ENCODE data around the gene ST7.
"Not testable (repeated sequence)": the region's sequence is repeated elsewhere in the genome, so short reads cannot be mapped to it uniquely, and the experiment has no call there.

Gene ST7

DNA sequence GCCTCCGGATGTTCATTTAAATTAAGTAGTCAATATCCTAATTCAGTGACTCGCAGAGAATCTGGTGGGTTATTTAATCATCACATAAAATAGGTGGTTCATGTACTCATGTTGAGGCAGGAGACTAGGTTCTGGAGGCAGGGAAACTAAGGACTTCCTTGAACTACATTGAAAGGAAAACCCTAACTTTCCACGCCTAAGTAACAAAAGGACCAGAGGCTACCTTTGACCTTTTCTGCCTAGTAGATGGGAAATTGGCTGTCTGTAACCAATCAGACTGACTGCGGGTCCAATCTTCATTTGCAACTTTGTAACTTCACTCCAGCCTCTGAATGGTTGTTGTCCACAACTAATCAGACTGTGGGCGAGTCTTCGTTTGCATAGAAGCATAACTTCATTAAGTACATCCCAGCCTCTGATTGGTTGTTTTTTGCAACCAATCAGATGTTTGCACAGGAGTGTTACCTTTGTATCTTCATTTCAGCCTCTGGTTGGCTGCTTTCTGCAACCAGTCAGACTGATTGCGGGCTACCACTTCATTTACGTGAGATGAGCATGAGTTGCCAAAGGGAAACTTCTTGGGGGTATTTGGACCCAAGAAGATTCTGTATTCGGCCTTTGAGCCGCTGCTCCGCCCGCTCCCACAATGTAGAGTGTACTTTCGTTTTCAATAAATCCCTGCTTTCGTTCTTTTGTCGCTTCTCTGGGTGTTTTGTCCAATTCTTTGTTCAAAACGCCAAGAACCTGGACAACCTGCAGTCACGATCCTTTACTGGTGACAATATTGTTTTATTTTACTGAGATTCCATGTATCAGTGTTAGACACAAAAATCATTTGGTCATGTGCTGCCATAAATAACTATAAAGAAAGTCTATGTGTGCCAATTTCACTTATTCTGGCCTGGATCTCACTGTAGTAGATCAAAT is 1.7 kb upstream of the ST7 start:
- DNase-seq (ENCODE audit: low read depth in 3 of 3) = no peak

DNA sequence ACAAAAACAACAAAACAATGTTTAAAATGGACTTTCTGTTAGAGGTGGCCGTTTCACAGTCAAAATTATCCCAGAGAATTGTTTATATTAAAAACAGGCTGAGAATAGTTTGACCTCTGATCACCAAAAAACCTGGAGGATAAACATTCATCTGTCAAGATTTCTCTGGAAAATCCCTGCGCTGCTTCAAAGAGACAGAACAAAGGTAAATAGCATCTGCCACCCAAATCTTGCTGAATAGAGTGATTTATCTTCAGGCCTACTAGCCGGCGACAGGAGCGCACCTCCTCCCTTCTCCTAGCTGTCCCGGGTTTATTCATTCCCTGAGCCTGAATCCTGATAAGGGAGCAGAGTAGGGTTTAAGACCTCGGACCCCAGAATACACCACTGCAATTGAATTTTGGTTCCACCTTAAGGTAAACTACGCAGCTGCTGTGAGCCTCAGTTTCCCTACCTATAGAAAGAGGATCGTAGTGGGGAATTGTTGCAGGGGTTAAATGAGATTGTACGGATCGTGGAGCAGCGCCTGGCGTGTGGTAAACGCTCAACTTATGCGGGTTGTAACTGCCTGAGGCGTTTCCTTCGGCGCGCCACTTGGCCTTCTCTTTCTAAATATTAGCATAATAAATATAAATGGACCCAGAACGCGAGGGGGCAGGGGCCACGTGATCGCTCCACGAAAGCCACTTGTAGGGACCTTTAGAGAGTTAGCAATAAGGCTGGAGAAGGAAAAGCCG is 498 bp upstream of the ST7 start:
- no peak for DNase-seq (ENCODE audit: low read depth in 3 of 3)

DNA sequence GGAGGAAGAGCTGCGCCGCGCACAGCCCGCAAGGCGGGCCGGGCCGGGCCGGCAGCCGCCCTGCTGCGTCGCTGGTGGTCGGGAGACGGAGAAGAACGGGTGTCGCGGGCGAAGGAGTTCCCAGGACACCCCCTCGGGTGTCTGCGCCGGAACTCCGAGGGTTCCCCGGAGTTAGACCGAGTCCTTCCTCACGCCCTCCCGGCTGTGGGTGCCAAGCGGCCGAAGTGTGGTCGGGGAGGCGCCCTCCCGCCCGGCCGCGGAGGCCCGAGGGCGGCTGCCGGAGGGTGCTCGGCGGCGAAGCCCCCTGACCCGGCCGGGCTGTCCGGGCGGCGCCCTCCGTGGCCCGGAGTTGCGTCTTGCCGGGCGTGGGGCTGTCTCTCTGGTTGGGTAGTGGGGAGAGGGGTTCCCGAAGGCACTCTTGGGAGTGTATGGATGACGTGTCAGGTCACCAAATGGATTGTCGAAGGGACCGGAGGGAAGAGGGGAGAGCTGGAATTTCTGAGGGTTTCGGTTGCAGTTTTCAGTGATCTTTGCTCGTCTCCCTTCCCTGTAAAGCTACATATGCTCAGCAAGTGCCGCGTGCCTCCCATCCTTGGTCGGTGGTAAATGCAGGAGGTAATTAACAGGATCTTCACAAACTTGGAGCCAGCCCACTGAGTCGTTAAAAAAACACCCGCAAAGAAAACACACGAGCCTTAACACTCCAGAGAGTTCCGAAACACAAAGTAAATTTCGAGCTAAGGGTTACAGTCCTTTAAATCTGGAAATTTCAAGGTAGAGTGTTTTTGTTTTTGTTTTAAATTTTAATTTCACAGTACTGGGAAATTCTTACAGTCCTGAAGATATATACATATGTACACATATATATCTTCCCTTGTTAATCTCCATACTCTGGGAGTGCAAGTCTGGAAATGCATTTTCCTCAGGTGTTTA is 871 bp downstream of the ST7 start:
- DNase-seq (ENCODE audit: low read depth in 3 of 3) = peak in 2 of 3 experiments; percentile 6 to 14

DNA sequence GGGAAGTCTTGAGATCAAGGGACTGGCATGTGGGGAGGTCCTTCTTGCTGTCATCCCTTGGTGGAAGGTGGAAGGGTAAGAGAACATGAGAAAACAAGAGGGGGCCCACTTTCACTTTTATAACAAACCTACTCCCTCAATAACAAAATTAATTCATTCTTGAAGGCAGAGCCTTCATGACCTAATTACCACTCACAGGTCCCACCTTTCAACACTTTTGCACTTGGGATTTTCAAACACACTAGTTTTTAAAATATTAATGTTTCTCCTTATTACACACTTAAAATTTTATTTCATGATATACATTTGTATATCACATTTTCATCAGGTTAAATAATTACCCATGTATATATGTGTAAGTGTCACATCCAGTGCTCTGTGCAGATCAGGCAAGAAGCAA is 2.0 kb downstream of the ST7 start:
- DNase-seq (ENCODE audit: low read depth in 3 of 3) = no peak

DNA sequence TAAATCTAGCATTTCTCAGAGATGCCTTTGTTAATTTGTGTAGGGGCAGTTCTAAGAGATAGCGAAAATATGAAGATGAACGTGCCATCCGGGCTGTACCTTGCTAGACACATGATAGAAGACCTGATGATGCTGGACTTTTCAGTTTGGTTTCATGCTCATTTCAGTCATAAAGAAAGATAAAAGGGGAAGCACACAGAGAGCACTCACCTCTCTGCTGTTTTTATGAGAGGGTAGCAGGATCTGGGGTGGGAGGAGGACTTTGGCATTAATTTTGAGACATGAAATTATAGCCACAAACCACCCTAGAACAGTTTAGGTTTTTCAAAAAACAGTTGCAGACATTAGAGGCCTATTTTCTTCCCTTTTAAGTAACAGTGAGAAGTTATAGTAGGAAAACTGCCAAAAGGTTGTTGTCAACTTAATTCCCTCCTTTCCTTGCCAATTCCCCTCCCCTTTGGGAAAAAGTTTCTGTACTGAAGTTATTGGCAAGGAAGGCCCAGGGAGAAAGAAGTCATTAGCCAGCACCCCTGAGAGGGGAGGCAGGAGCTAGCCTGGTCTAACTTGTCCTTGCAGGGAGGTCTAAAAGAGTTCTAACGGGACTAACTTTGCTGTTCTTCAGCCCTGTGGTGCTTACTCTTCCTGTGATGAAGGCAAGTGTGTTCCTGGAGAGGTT is 2.6 kb downstream of the ST7 start:
- DNase-seq (ENCODE audit: low read depth in 3 of 3) = no peak

DNA sequence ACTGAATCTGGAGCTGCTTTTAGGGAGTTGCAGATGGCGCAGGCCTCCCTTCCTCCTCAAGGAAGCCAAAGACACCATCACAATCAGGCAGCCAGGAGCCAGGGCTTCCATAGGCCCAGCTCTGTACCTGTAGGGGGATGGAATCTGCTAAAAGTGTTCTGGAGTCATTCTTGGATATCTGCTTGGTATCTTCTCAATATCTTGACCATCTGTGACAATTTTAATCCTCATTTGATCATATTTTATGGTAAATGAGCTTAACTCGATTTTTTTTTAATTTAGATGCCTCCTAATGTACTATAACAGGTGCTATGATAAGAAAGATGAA is 3.1 kb downstream of the ST7 start:
- DNase-seq (ENCODE audit: low read depth in 3 of 3) = no peak

DNA sequence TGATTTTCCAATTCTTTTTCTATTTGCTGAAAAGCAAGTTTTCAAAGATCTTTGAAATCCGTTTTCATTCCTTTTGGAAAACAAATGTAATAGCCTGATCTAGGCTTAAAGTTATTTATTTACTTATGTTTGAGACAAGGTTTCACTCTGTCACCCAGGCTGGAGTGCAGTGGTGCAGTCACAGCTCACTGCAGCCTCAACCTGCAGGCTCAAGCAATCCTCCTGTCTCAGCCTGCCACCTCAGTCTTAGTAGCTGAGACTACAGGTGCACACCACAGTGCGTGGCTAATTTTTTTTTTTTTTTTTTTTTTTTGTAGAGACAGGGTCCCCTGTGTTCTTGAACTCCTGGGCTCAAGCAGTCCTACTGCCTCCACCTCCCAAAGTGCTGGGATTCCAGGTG is 4.6 kb downstream of the ST7 start:
- no peak for DNase-seq (ENCODE audit: low read depth in 3 of 3)

DNA sequence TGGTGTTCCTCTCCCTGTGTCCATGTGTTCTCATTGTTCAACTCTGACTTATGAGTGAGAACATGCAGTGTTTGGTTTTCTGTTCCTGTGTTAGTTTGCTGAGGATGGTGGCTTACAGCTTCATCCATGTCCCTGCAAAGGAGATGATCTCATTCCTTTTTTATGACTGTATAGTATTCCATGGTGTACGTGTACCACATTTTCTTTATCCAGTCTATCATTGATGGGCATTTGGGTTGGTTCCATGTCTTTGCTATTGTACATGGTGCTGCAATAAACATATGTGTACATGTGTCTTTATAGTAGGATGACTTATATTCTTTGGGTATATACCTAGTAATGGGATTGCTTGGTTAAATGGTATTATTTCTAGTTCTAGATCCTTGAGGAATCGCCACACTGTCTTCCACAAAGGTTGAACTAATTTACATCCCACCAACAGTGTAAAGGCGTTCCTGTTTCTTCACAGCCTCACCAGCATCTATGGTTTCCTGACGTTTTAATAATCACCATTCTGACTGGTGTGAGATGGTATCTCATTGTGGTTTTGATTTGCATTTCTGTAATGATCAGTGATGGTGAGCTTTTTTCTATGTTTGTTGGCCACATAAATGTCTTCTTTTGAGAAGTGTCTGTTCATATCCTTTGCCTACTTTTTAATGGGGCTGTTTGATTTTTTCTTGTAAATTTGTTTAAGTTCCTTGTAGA is 8.8 kb downstream of the ST7 start:
- DNase-seq (ENCODE audit: low read depth in 3 of 3) = not testable (repeated sequence)

DNA sequence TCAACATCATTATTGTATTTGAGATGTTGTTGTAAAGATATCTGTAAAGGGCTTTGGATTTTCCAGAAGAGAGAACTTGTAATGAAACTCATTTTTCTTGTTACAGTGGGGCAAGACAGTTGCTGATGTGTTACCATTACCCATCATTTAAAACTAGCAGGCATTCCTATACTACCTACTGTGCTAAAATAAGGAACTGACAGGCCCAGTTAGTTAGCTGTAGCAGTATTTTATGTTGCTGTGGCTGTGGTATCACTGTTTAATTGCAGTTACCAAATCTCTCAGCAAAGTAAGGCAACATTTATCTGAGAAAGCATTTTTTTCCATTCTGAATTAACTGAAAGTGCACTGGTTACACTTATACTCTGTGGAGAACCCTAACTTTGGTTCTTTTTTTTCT is 9.9 kb downstream of the ST7 start:
- no peak for DNase-seq (ENCODE audit: low read depth in 3 of 3)

DNA sequence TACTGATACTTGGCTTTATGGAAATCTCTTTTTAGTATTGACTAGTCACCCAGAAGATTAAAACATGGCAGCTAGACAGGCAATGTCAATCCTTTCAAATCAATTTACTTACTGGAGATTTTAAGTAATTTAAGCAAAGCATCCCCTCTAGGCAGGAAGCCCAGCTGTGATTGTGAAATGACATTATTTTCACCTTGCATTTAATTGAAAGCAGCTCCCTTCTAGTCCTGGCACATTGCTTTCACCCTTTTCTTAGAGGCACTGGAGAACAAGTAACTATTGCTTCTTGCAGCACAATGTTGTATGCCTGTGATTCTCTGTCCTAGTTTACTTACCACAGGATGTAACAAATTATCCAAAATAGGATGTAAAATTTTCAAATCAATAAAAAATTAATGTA is 13.3 kb downstream of the ST7 start:
- no peak for DNase-seq (ENCODE audit: low read depth in 3 of 3)

DNA sequence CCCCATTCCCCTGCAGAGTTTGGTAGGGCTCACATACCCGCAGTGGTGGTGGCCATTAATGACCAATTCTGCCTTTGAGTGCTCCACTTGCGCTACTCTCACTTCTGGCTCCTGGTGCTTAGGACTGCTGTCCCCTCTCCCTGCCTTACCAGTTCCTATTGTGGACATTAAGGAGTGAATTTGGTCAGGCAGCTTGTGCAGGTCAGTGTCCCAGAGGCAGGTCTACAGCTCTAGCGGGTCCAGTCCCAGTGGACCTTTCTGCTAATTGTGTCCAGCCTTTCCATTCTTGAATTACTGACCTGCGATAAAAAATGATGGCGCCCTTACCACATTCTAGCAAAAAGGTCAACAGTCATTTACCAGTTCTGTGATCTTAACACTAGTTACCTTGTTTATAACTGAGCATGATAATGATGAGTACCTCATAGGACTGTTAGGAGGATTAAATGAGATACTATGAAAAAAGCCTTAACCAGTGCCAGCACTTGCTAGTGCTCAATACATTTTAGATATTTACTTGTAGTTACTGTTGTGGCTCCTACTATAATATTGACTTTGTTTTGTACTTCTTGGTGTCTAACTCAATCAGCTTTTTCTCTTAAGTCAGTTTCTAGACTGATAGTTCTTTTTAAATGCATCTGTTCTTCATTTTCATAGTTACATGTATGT is 14.1 kb downstream of the ST7 start:
- DNase-seq (ENCODE audit: low read depth in 3 of 3) = no peak

DNA sequence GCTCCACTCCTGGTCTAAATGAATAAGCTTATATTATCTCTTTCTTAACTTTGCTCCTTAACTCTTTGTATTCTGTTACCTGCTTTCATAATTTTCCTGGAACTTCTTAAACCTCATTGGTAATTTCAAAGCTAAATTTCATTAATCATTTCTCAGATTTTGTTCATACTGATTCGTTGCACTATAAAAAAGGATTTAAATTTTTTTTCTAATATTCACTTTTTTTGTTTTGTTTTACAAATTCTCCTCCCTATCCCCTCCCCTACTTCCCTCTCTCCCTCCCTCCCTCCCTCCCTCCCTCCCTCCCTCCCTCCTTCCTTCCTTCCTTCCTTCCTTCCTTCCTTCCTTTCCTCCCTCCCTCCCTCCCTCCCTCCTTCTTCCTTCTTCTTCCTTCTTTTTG is 14.7 kb downstream of the ST7 start:
- no peak for DNase-seq (ENCODE audit: low read depth in 3 of 3)

DNA sequence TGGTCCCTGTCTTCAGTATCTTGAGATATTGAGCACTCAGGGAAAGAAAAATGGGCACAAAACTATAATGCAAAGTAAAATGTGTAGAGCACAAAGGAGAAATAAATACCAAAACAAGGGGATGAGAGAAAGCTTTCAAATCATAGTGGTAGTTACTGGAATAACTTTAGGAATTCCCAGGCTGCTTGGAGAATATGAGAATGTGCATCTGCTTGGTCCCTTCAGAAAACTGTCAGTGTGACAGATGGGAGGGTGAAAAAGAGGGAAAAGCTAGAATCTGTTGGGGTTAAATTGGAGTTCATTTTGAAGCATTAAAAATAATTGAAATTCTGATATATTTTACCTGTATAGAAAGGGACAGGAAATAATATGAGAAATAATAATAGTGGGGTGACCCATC is 15.3 kb downstream of the ST7 start:
- DNase-seq (ENCODE audit: low read depth in 3 of 3) = no peak

DNA sequence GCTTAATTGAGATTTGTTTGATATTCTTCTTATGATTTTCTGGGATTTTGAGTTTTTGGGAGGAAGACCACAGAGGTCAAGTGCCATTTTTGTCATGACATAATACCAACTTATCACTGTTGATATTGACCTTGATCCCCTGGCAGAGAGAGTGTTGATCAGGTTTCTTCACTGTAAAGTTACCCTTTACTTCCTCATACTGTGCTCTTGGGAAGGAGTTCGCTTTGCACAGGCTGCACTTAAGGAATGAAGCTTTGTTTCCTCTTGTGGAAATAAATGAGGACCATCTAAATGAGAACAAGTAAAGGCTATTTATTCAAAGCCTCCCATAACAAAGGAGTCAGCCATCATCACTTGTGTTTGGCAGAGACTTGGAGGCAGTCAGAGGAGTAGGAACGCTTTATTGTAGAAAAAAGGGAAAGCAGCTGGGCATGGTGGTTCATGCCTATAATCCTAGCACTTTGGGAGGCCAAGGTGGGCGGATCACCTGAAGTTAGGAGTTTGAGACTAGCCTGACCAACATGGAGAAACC is 16.1 kb downstream of the ST7 start:
- no peak for DNase-seq (ENCODE audit: low read depth in 3 of 3)

DNA sequence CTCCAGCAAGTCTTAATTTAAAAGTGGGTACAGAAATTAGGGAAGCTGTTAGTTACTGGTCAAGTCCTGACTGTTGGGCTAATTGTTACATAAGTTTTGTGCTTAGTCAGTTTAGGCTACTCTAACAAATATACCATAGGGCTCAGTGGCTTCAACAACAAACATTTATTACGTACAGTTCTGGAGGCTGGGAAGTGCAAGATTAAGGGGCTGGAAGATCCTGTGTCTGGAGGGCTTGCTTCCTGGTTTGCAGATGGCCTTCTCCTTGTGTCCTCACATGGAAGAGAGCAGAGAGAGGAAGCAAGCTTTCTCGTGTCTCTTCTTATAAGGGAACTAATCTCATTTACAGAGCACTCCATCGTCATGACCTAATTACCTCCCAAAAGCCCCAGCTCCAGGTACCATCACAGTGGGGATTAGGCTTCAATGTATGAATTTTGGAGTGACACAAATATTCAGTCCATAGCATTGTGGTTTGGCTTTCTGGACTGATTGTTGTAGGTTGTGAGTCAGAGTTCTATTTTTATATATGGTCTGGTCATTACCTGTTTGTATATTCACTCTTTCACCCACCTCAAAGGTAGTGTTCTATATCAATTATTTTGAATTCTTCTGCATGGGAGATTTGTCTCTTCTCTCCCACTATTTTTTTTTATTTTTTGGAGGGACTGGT is 17.1 kb downstream of the ST7 start:
- DNase-seq (ENCODE audit: low read depth in 3 of 3) = no peak

DNA sequence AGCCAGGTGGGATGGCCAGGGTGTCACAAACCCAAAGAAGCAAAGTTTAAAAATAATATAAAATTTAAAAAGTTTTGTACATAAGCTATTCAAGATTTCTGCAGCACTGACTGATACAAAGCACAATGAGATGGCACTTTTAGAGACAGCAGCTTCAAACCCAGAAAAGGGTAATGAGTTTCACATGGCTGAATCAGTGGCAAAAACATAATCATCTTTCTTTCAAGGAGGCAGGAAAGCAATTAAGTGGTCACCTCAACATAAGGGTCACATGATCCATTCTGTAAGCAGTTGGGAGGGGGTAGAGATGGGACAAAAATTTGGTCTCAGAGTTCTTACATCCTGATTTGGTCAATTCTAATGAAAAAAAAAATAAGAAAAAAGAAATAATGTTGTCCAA is 17.9 kb downstream of the ST7 start:
- DNase-seq (ENCODE audit: low read depth in 3 of 3) = not testable (repeated sequence)

DNA sequence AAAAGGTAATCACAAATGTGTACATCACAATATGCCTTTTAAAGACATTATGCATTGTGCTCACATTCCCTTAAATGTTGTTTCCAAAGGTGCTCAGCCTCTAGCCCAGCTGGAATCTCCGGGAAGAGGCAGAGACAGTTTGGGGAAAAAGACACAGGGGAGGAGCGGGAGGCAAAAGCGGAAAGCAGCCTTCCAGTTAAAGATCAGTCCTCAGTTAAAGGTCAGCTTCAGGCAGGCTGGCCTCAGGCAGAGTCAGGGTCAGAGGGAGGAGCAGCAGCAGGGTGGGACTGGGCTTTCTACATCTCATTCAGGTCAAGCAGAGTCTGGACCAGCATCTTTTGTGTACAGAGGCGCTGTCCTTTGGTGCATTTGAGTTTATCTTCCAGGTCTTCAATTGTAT is 18.6 kb downstream of the ST7 start:
- DNase-seq (ENCODE audit: low read depth in 3 of 3) = no peak

DNA sequence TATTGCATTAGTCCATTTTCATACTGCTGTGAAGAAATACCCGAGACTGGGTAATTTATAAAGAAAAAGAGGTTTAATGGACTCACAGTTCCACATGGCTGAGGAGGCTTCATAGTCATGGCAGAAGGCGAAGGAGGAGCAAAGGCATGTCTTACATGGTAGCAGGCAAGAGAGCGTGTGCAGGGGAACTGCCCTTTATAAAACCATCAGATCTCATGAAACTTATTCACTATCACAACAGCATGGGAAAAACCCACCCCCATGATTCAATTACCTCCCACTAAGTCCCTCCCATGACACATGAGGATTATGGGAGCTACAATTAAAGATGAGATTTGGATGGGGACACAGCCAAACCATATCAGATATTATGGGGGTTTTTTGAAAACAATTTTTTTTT is 21.7 kb downstream of the ST7 start:
- DNase-seq (ENCODE audit: low read depth in 3 of 3) = not testable (repeated sequence)

DNA sequence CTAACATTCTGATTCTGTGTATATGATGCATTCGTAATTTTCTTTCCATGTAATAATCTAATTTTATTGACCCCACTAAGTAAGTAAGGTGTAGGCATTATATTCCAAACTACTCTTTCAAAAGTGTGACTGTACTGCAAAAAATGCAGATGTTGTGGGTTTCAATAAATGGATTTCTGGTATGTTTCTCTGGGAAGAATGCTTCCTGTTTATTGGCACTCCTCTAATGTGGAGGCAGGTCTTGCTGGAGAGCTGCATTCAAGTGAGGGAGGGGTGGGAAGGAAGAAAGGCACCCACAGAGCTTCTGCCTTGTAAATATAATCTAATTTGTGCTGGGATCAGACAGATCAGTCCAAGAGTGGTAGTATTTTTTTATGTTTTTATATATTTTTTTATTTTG is 23.9 kb downstream of the ST7 start:
- DNase-seq (ENCODE audit: low read depth in 3 of 3) = no peak

DNA sequence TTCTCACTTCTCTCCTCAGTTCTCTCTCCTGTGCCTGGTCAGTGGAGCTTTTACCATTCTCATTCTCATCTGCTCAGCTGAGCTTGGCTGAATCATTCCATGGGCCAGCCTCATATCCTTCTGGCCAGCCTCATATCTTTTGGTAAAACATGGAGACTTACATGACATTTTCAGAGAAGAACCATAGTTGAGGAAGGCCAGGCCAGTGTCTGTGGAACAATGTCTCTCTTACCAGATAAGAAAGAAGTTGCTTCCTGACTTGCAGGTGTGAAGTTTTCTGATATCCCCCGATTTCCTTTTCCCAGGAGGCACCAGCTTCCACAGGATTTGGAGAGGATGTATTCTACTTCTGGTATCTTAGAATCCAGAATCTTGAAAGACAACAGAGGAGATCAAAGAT is 24.7 kb downstream of the ST7 start:
- no peak for DNase-seq (ENCODE audit: low read depth in 3 of 3)
